Daoy (cell line): ENCODE data around the gene FURIN. TPM values are rescaled to one million over a fixed set of nuclear protein-coding genes. Genes with fewer than 3 reads are reported as not detected.
"Not testable (repeated sequence)": the region's sequence is repeated elsewhere in the genome, so short reads cannot be mapped to it uniquely, and the experiment has no call there.

ENCODE experiments used
- DNase-seq: peaks from one replicate; pipeline ENCODE4 v3.0.0-alpha.2; 2015; ENCODE audit warnings: low read depth
- total RNA-seq: library from RNA; depleted of rRNA; stranded (reverse); fragments of >200 nt; shearing (Covaris generic); gene quantifications from 2 replicates; pipeline ENCODE4 v1.2.3, GENCODE V29; 2014

The FURIN gene
- total RNA-seq, 1 experiment from 2014 or later, result 51.5 TPM

- peak; percentile 56 for DNase-seq
Measured at GRCh38 chr15:90870354-90871138, 2.2 kb downstream of the FURIN start.

DNA sequence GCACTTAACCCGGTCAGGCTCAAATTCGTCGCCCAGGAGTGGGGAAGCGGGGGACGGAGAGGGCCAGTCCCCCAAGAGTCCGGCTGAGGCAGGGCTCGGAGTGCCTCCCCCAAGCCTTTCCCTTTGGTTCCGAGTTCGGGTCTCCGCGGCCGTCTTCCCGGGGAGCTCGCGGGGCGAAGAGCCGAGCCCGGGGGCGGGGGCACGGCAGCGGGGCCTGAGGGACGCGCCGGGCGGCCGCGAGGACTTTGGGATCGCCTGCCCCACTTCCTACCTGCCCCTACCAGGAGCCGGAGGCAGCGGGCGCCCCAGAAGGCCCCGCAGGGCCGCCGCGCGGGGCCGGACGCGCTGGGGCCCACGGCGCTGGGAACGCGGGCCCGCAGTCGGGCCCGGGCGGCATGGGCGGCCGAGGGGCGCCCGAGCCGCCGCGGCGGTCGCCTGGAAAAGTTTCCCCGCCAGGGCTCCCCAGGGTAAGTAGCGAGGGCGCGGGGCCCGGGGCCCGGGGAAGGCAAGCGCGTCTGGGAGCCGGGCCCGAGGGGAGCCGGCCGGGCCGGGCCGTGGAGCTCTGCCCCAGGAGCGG lies 2.8 kb downstream of the FURIN start:
- DNase-seq, result peak; percentile 45

GRCh38 chr15:90871716-90872485 lies 3.5 kb downstream of the FURIN start:
- DNase-seq, result peak; percentile 30

DNA sequence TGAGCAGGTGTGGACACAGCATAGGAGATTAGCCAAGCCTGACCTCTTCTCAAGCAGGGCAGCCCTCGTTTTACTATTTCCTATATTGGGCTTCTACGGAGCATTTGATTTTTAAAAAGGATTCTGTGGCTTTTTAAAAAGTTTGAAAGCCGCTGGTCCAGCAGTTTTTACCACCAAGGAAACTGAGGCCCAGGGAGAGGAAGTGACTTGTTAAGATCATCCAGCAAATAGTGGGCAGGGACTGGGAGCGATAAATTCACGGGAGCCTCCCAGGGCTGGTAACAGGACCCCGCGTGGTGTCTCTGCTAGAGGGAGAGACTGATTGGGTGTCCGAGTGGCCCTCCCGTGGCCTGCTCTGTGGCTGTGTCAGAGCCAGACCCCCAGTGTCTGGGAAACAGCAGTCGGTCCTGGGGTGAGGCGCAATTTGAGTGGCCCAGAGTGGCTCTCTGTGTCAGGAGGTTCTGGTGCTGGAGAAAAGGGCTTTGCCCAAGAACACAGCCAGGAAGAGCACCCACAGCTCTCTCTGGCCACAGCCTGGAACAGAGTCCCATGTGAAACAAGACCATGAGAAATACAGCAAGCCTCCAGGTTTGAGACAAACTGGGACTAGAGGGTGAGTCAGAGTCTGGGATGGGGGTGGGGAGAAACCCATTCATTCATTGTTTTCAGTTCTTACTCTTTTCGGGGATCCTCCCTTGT lies 4.2 kb downstream of the FURIN start:
- peak; percentile 85 for DNase-seq

DNA sequence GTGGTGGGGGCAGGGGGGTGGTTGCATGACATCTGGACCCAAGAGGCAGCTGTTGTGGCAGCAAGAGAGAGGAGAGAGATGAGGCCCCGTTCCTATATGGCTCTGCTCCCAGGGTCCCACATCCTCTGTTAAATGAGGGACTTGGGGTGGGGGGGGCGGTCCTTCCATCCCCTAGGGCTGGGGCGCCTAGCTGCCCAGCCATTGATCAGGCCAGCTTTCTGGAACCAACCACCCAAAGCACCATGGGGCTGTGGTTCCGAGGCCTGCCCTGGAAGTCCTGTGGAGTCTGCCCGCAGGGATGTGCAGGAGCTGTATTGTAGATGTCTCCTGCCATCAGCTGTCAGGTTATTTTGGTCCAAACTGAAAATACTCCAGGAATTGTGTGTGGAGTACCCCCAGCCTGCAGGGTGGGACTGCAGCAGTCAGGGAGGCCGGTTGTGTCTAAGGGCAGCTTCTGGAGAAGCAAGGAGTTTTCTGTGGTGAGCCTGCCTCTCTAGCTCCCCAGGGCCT lies 5.2 kb downstream of the FURIN start:
- no peak for DNase-seq

DNA sequence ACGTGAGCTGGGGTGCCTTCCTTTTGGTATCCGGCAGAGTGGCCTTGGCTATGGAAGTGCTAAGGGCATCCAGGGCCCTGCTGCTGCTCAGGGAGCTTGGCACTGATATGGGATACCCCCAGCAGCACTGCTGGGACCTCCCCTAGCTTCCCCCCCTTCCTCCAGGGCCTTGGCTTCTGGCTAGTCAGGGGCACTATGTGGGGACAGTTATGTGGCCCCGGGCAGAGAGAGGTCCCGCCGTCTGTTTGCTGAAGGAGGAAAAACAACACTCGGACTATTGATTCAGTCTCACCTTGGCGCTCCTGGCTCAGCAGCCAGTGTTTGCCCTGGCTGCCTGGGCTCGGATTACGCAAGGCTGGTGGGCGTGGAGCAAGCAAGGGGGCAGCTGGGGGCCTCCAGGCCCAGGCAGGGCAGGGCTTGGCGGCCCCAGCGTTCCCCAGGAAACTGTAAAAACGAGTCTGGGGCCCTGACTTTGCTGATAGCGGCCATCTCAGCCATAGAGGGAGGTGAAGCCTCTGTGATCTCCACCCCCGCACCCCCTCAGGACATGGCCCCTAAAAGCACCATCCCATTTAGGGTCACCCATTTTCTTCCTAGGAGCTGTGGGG lies 5.7 kb downstream of the FURIN start:
- DNase-seq, result peak; percentile 51

DNA sequence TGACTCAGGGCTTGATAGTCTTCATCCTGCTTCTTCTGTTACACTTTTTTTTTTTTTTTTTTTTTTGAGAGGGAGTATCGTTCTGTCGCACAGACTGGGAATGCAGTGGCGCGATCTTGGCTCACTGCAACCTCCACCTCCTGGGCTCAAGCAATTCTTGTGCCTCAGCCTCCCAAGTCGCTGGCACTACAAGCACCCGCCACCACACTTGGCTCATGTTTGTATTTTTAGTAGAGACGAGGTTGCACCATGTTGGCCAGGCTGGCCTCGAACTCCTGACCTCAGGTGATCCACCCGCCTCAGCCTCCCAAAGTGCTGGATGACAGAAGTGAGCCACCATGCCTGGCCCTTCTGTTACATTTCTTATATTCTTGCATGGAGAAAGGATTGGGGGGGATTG lies 6.6 kb downstream of the FURIN start:
- not testable (repeated sequence) for DNase-seq

GRCh38 chr15:90875549-90875981 lies 7.2 kb downstream of the FURIN start:
- no peak for DNase-seq

GRCh38 chr15:90876046-90876445 lies 7.7 kb downstream of the FURIN start:
- DNase-seq, result no peak

DNA sequence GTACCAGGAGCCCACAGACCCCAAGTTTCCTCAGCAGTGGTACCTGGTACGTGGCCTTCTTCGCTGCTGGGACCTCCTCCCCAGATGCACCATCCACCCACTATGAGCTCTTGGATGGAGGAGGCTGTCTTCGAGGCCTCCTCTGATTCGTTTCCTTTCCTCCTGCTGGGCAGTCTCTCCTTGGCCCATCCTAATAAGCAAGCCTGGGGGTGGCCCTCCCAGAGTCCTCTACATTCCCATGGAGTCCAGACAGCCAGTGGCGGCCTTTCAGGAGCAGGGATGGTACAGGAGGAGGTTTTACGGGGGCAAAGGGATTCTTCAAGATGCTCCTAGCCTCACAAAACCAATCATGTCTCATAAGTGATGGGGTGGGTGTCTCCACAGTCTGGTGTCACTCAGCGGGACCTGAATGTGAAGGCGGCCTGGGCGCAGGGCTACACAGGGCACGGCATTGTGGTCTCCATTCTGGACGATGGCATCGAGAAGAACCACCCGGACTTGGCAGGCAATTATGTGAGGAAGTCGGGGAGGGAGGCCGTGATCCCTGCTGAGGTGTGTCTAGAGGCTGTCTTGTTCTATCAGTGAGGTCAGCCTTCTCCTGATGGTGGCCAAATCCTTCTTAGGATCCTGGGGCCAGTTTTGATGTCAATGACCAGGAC lies 8.3 kb downstream of the FURIN start:
- no peak for DNase-seq

DNA sequence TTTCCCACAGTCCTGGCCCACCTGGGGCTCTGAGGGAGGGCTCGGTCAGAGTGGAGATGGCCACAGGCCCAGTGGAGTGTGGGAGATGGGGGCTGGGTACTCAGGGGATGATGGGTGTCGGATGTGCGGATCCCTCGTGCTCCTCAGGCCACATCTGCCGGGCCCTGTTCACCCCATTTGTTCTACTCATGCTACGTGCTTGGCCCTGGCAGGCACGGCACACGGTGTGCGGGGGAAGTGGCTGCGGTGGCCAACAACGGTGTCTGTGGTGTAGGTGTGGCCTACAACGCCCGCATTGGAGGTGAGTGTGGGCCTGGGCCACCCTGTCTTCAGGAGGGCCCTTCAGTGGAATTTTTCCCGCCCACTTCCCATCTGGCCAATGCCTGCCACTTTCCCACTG lies 8.9 kb downstream of the FURIN start:
- no peak for DNase-seq

GRCh38 chr15:90877996-90878395 lies 9.6 kb downstream of the FURIN start:
- DNase-seq, result no peak

- no peak for DNase-seq
Measured at GRCh38 chr15:90878660-90879059, 10.3 kb downstream of the FURIN start.

- no peak for DNase-seq
Measured at GRCh38 chr15:90879730-90880366, 11.5 kb downstream of the FURIN start.

- DNase-seq, result no peak
Measured at GRCh38 chr15:90880381-90881145, 12.2 kb downstream of the FURIN start.

- no peak for DNase-seq
Measured at GRCh38 chr15:90881181-90881977, 13.0 kb downstream of the FURIN start.

DNA sequence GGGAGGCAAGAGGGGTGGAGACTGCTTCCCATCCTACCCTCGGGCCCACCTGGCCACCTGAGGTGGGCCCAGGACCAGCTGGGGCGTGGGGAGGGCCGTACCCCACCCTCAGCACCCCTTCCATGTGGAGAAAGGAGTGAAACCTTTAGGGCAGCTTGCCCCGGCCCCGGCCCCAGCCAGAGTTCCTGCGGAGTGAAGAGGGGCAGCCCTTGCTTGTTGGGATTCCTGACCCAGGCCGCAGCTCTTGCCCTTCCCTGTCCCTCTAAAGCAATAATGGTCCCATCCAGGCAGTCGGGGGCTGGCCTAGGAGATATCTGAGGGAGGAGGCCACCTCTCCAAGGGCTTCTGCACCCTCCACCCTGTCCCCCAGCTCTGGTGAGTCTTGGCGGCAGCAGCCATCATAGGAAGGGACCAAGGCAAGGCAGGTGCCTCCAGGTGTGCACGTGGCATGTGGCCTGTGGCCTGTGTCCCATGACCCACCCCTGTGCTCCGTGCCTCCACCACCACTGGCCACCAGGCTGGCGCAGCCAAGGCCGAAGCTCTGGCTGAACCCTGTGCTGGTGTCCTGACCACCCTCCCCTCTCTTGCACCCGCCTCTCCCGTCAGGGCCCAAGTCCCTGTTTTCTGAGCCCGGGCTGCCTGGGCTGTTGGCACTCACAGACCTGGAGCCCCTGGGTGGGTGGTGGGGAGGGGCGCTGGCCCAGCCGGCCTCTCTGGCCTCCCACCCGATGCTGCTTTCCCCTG lies 13.8 kb downstream of the FURIN start:
- no peak for DNase-seq
